ENCODE data around the gene CRISP1. TPM values are rescaled to one million over a fixed set of nuclear protein-coding genes. Genes with fewer than 3 reads are reported as not detected.

Gene CRISP1
- total and polyA plus RNA-seq, 12 donors, result not detected

- Histone ChIP-seq H3K9me3 (replicated peaks in 1 of 3) (no peaks in the 10 kb centered on the region), H3K4me3 (no peak overlapping the region), H3K27me3 (no peaks in the 10 kb centered on the region), H3K27ac (no peak overlapping the region), H3K4me1 (replicated peaks in 1 of 2) (no peaks in the 10 kb centered on the region), H3K36me3 (replicated peaks in 1 of 2) (no peaks in the 10 kb centered on the region)
- intact Hi-C loops (cut with DNase I), result no loop called here
- 73 to 86% (median 79%) methylated on average over 2 of the region's 2 CpGs for WGBS, 4 donors
- no peak for DNase-seq
- TF ChIP-seq, protein P1, sequence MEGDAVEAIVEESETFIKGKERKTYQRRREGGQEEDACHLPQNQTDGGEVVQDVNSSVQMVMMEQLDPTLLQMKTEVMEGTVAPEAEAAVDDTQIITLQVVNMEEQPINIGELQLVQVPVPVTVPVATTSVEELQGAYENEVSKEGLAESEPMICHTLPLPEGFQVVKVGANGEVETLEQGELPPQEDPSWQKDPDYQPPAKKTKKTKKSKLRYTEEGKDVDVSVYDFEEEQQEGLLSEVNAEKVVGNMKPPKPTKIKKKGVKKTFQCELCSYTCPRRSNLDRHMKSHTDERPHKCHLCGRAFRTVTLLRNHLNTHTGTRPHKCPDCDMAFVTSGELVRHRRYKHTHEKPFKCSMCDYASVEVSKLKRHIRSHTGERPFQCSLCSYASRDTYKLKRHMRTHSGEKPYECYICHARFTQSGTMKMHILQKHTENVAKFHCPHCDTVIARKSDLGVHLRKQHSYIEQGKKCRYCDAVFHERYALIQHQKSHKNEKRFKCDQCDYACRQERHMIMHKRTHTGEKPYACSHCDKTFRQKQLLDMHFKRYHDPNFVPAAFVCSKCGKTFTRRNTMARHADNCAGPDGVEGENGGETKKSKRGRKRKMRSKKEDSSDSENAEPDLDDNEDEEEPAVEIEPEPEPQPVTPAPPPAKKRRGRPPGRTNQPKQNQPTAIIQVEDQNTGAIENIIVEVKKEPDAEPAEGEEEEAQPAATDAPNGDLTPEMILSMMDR (IDR thresholded peaks at IDR 0.05), result no peak
Measured at GRCh38 chr6:49852975-49853374, 13.4 kb downstream of the CRISP1 start.

- Histone ChIP-seq H3K27ac (no peak overlapping the region), H3K9me3 (replicated peaks in 1 of 3) (no peaks in the 10 kb centered on the region), H3K4me3 (no peak overlapping the region), H3K4me1 (replicated peaks in 1 of 2) (no peaks in the 10 kb centered on the region), H3K36me3 (replicated peaks in 1 of 2) (no peaks in the 10 kb centered on the region), H3K27me3 (peaks cover 4% of the 10 kb centered on the region)
- no peak for TF ChIP-seq POLR2A (IDR thresholded peaks at IDR 0.05)
- TF ChIP-seq, protein P1 (IDR thresholded peaks at IDR 0.05), result peak; percentile 54 to 72 (median 64)
- 32 to 41% (median 39%) methylated on average over 4 of the region's 4 CpGs for WGBS, 4 donors
- DNase-seq, result no peak
- intact Hi-C loops (cut with DNase I), result loop anchor here (5.0 to 10.0 kb wide), 2 partner anchors 227 to 315 kb away; no protein-coding TSS in a partner anchor
Measured at GRCh38 chr6:49849213-49849907, 17.0 kb downstream of the CRISP1 start.

GRCh38 chr6:49847673-49848072 is 18.7 kb downstream of the CRISP1 start:
- WGBS, 4 donors, result 66 to 88% (median 75%) methylated on average over 2 of the region's 2 CpGs
- Histone ChIP-seq H3K27me3 (peaks cover 4% of the 10 kb centered on the region), H3K36me3 (replicated peaks in 1 of 2) (no peaks in the 10 kb centered on the region), H3K4me3 (no peak overlapping the region), H3K27ac (no peak overlapping the region), H3K4me1 (replicated peaks in 1 of 2) (no peaks in the 10 kb centered on the region), H3K9me3 (replicated peaks in 1 of 3) (no peaks in the 10 kb centered on the region)
- no peak for TF ChIP-seq POLR2A (IDR thresholded peaks at IDR 0.05)
- TF ChIP-seq, protein P1 (IDR thresholded peaks at IDR 0.05), result no peak
- intact Hi-C loops (cut with DNase I), result loop anchor here (5.0 to 10.0 kb wide), 2 partner anchors 225 to 313 kb away; no protein-coding TSS in a partner anchor
- DNase-seq, result no peak

GRCh38 chr6:49847014-49847413 is 19.3 kb downstream of the CRISP1 start:
- Histone ChIP-seq H3K27ac (no peak overlapping the region), H3K9me3 (replicated peaks in 1 of 3) (no peaks in the 10 kb centered on the region), H3K4me1 (replicated peaks in 1 of 2) (no peaks in the 10 kb centered on the region), H3K36me3 (replicated peaks in 1 of 2) (no peaks in the 10 kb centered on the region), H3K27me3 (peaks cover 4% of the 10 kb centered on the region), H3K4me3 (no peak overlapping the region)
- DNase-seq, result no peak
- WGBS, 4 donors, result 82 to 87% (median 85%) methylated on average over 4 of the region's 4 CpGs
- TF ChIP-seq, protein P1 (IDR thresholded peaks at IDR 0.05), result no peak
- no peak for TF ChIP-seq POLR2A (IDR thresholded peaks at IDR 0.05)
- intact Hi-C loops (cut with DNase I), result loop anchor here (5.0 to 10.0 kb wide), 2 partner anchors 225 to 312 kb away; no protein-coding TSS in a partner anchor

Measured in adrenal gland (tissue), 12 donors.